Activated naive CD8-positive, alpha-beta T cell treated with anti-CD3 and anti-CD28 coated beads, Interleukin-2, amount 10 ng/mL, durations not matched to agents 7 days and 5 days (primary cell): ENCODE data around the gene EGFL6. TPM values are rescaled to one million over a fixed set of nuclear protein-coding genes. Genes with fewer than 3 reads are reported as not detected.
A peak's percentile ranks its signal among the peaks of the same experiment; 100 is the strongest.

Source experiments
- ATAC-seq: fragments of 150-1000 bp; cut with Tn5 transposase; one replicate; pipeline ENCODE4 v1.10.0; 2021; ENCODE audit warnings: low read depth, moderate library complexity
- POLR2A ChIA-PET: fragments of 350-600 bp; sonication (Branson Sonifier 250); formaldehyde crosslinking; loops from one replicate; lab custom pipeline; 2021; ENCODE audit warnings: antibody characterized with exemption; lab: Charles Lee
- DNase-seq: peaks from one replicate; pipeline ENCODE4 v3.0.0; 2021
- H3K27ac Mint-ChIP-seq: one replicate; pipeline ENCODE4 v1.8.0; 2022; ENCODE audit warnings: mild to moderate bottlenecking, mixed read lengths
- H3K27me3 Mint-ChIP-seq: one replicate; pipeline ENCODE4 v1.8.0; 2022; ENCODE audit warnings: mild to moderate bottlenecking, moderate library complexity, mixed read lengths
- H3K36me3 Mint-ChIP-seq: one replicate; pipeline ENCODE4 v1.8.0; 2021; ENCODE audit warnings: mild to moderate bottlenecking, mixed read lengths
- H3K4me1 Mint-ChIP-seq: one replicate; pipeline ENCODE4 v1.8.0; 2021; ENCODE audit warnings: mixed read lengths
- H3K4me3 Mint-ChIP-seq: one replicate; pipeline ENCODE4 v1.8.0; 2022; ENCODE audit warnings: mild to moderate bottlenecking, moderate library complexity, mixed read lengths
- H3K9me3 Mint-ChIP-seq: one replicate; pipeline ENCODE4 v1.8.0; 2021; ENCODE audit warnings: mixed read lengths
- total RNA-seq, 2 experiments: library from RNA; stranded (reverse); gene quantifications; one replicate each; pipeline ENCODE4 v1.2.3, GENCODE V29; 2021

Gene EGFL6
- total RNA-seq: 10 to 100 TPM; 17.6 to 18.1 TPM

GRCh38 chrX:13569479-13570260, at the start of gene EGFL6:
Gene EGFL6, plus strand, starts transcription at chrX:13569601. Its CDS starts 261 bp downstream, at chrX:13569862.
- Mint-ChIP-seq H3K27ac (peak within 1 kb of the TSS; percentile 85), H3K36me3 (peaks cover 2% of the 10 kb centered on the region), H3K9me3 (no peaks in the 10 kb centered on the region), H3K4me1 (peaks cover 22% of the 10 kb centered on the region), H3K27me3 (no peaks in the 10 kb centered on the region), H3K4me3 (peak within 1 kb of the TSS; percentile 86)
- ATAC-seq (peak; percentile 57), DNase-seq (peak; percentile 50)
- POLR2A ChIA-PET: no interaction called here

- no peaks in the 10 kb centered on the region for H3K36me3 Mint-ChIP-seq
- no peaks in the 10 kb centered on the region for H3K4me1 Mint-ChIP-seq
- no peak overlapping the region for H3K4me3 Mint-ChIP-seq
- no peak overlapping the region for H3K27ac Mint-ChIP-seq
- peaks cover 5% of the 10 kb centered on the region for H3K27me3 Mint-ChIP-seq
- ATAC-seq (no peak), DNase-seq (no peak)
- no peaks in the 10 kb centered on the region for H3K9me3 Mint-ChIP-seq
- POLR2A ChIA-PET: no interaction called here
Measured at GRCh38 chrX:13520351-13520750, 49.0 kb upstream of the EGFL6 start.

- no peaks in the 10 kb centered on the region for H3K4me1 Mint-ChIP-seq
- peaks cover 5% of the 10 kb centered on the region for H3K27me3 Mint-ChIP-seq
- no peak overlapping the region for H3K4me3 Mint-ChIP-seq
- H3K36me3 Mint-ChIP-seq: no peaks in the 10 kb centered on the region
- POLR2A ChIA-PET: no interaction called here
- ATAC-seq (no peak), DNase-seq (no peak)
- no peak overlapping the region for H3K27ac Mint-ChIP-seq
- no peaks in the 10 kb centered on the region for H3K9me3 Mint-ChIP-seq
Measured at GRCh38 chrX:13520936-13521335, 48.5 kb upstream of the EGFL6 start.

- DNase-seq (no peak), ATAC-seq (no peak)
- Mint-ChIP-seq H3K27me3 (peaks cover 5% of the 10 kb centered on the region), H3K9me3 (no peaks in the 10 kb centered on the region), H3K27ac (no peak overlapping the region), H3K4me1 (no peaks in the 10 kb centered on the region), H3K36me3 (no peaks in the 10 kb centered on the region), H3K4me3 (no peak overlapping the region)
- POLR2A ChIA-PET: no interaction called here
Measured at GRCh38 chrX:13522811-13523210, 46.6 kb upstream of the EGFL6 start.

- Mint-ChIP-seq H3K4me3 (no peak overlapping the region), H3K27me3 (peaks cover 2% of the 10 kb centered on the region), H3K27ac (no peak overlapping the region), H3K9me3 (no peaks in the 10 kb centered on the region), H3K36me3 (no peaks in the 10 kb centered on the region), H3K4me1 (no peaks in the 10 kb centered on the region)
- ATAC-seq: no peak
- POLR2A ChIA-PET: no interaction called here
- no peak for DNase-seq
Measured at GRCh38 chrX:13533726-13534125, 35.7 kb upstream of the EGFL6 start.

- Mint-ChIP-seq H3K27me3 (peaks cover 2% of the 10 kb centered on the region), H3K9me3 (no peaks in the 10 kb centered on the region), H3K4me1 (no peaks in the 10 kb centered on the region), H3K36me3 (no peaks in the 10 kb centered on the region), H3K4me3 (no peak overlapping the region), H3K27ac (no peak overlapping the region)
- no peak for DNase-seq
- POLR2A ChIA-PET: no interaction called here
- no peak for ATAC-seq
Measured at GRCh38 chrX:13535376-13536165, 33.8 kb upstream of the EGFL6 start.

- no peak for DNase-seq
- no peak overlapping the region for H3K4me3 Mint-ChIP-seq
- ATAC-seq: no peak
- H3K9me3 Mint-ChIP-seq: no peaks in the 10 kb centered on the region
- H3K27ac Mint-ChIP-seq: no peak overlapping the region
- no peaks in the 10 kb centered on the region for H3K4me1 Mint-ChIP-seq
- POLR2A ChIA-PET: no interaction called here
- peaks cover 2% of the 10 kb centered on the region for H3K27me3 Mint-ChIP-seq
- no peaks in the 10 kb centered on the region for H3K36me3 Mint-ChIP-seq
Measured at GRCh38 chrX:13536551-13536950, 32.9 kb upstream of the EGFL6 start.

- Mint-ChIP-seq H3K4me1 (no peaks in the 10 kb centered on the region), H3K36me3 (no peaks in the 10 kb centered on the region), H3K4me3 (no peak overlapping the region), H3K27ac (no peak overlapping the region), H3K9me3 (no peaks in the 10 kb centered on the region), H3K27me3 (no peaks in the 10 kb centered on the region)
- no peak for DNase-seq
- ATAC-seq: no peak
- POLR2A ChIA-PET: no interaction called here
Measured at GRCh38 chrX:13538414-13538813, 31.0 kb upstream of the EGFL6 start.

- DNase-seq (no peak), ATAC-seq (no peak)
- H3K4me3 Mint-ChIP-seq: no peak overlapping the region
- no peaks in the 10 kb centered on the region for H3K9me3 Mint-ChIP-seq
- H3K27ac Mint-ChIP-seq: no peak overlapping the region
- POLR2A ChIA-PET: no interaction called here
- H3K4me1 Mint-ChIP-seq: no peaks in the 10 kb centered on the region
- H3K27me3 Mint-ChIP-seq: no peaks in the 10 kb centered on the region
- H3K36me3 Mint-ChIP-seq: no peaks in the 10 kb centered on the region
Measured at GRCh38 chrX:13540602-13541001, 28.8 kb upstream of the EGFL6 start.

- ATAC-seq (no peak), DNase-seq (no peak)
- Mint-ChIP-seq H3K36me3 (peaks cover 2% of the 10 kb centered on the region), H3K4me3 (no peak overlapping the region), H3K27ac (no peak overlapping the region), H3K4me1 (no peaks in the 10 kb centered on the region), H3K27me3 (peaks cover 10% of the 10 kb centered on the region), H3K9me3 (no peaks in the 10 kb centered on the region)
- POLR2A ChIA-PET: no interaction called here
Measured at GRCh38 chrX:13545726-13546125, 23.7 kb upstream of the EGFL6 start.

GRCh38 chrX:13547671-13548070, 21.7 kb upstream of the EGFL6 start:
- Mint-ChIP-seq H3K36me3 (peaks cover 2% of the 10 kb centered on the region), H3K4me1 (no peaks in the 10 kb centered on the region), H3K9me3 (no peaks in the 10 kb centered on the region), H3K4me3 (no peak overlapping the region), H3K27ac (no peak overlapping the region), H3K27me3 (peaks cover 10% of the 10 kb centered on the region)
- DNase-seq (no peak), ATAC-seq (no peak)
- POLR2A ChIA-PET: no interaction called here

- Mint-ChIP-seq H3K36me3 (peaks cover 4% of the 10 kb centered on the region), H3K4me3 (no peak overlapping the region), H3K4me1 (no peaks in the 10 kb centered on the region), H3K9me3 (no peaks in the 10 kb centered on the region), H3K27ac (no peak overlapping the region), H3K27me3 (peaks cover 10% of the 10 kb centered on the region)
- ATAC-seq (no peak), DNase-seq (no peak)
- POLR2A ChIA-PET: no interaction called here
Measured at GRCh38 chrX:13550346-13550745, 19.1 kb upstream of the EGFL6 start.

GRCh38 chrX:13551610-13552009, 17.8 kb upstream of the EGFL6 start:
- POLR2A ChIA-PET: no interaction called here
- Mint-ChIP-seq H3K36me3 (peaks cover 4% of the 10 kb centered on the region), H3K4me1 (no peaks in the 10 kb centered on the region), H3K4me3 (no peak overlapping the region), H3K9me3 (no peaks in the 10 kb centered on the region), H3K27me3 (peaks cover 6% of the 10 kb centered on the region), H3K27ac (no peak overlapping the region)
- no peak for ATAC-seq
- no peak for DNase-seq

GRCh38 chrX:13552892-13553291, 16.5 kb upstream of the EGFL6 start:
- H3K4me1 Mint-ChIP-seq: no peaks in the 10 kb centered on the region
- H3K27me3 Mint-ChIP-seq: peaks cover 6% of the 10 kb centered on the region
- H3K4me3 Mint-ChIP-seq: no peak overlapping the region
- POLR2A ChIA-PET: no interaction called here
- H3K36me3 Mint-ChIP-seq: peaks cover 5% of the 10 kb centered on the region
- ATAC-seq (no peak), DNase-seq (no peak)
- H3K27ac Mint-ChIP-seq: no peak overlapping the region
- no peaks in the 10 kb centered on the region for H3K9me3 Mint-ChIP-seq
